ENCODE measurements around the gene MAT2A. TPM values are rescaled to one million over a fixed set of nuclear protein-coding genes. Genes with fewer than 3 reads are reported as not detected.

MAT2A gene
- total and polyA plus RNA-seq, 9 of the 15 experiments (the other 6 are each of a cell fraction or from before 2014, with no cell fraction given): 130 to 1,027 (median 240) TPM

- TF ChIP-seq HDAC2 (IDR thresholded peaks at IDR 0.05): no peak
- no peak for TF ChIP-seq MIER1 (IDR thresholded peaks at IDR 0.05; ENCODE audit: low read depth)
- TF ChIP-seq ZNF592 (IDR thresholded peaks at IDR 0.05): peak; percentile 45; the same call in 1 of the 2 replicates
- no peak for TF ChIP-seq ATF1 (CRISPR knock-in tag; IDR thresholded peaks at IDR 0.05)
- no peak; the same call in 1 of the 2 replicates for TF ChIP-seq ATF1 (tag; IDR thresholded peaks at IDR 0.05)
- TF ChIP-seq CTCFL (IDR thresholded peaks at IDR 0.05; ENCODE audit: borderline replicate concordance, insufficient read depth, low read depth, low read length, poor library complexity, severe bottlenecking): peak; percentile 27
- peak; percentile 26; the same call in 1 of the 2 replicates for TF ChIP-seq ATF7 (IDR thresholded peaks at IDR 0.05)
- TF ChIP-seq MTF1 (CRISPR knock-in tag; IDR thresholded peaks at IDR 0.05; ENCODE audit: borderline replicate concordance): no peak
- peak in 1 of 2 experiments; percentile 50; a peak in 1 of 4 replicates for TF ChIP-seq ARNT (IDR thresholded peaks at IDR 0.05)
- TF ChIP-seq ZBTB9 (CRISPR knock-in tag; IDR thresholded peaks at IDR 0.05): 0 out of 2 replicates have a peak, but pooled peaks have one; percentile 38
- TF ChIP-seq ATF3 (IDR thresholded peaks at IDR 0.05): peak; percentile 31; the same call in 1 of the 2 replicates
- no peak for TF ChIP-seq ATF3 (CRISPR knock-in tag; conservative IDR thresholded peaks at IDR 0.05)
- TF ChIP-seq SRSF9 (IDR thresholded peaks at IDR 0.05; ENCODE audit: borderline replicate concordance, low read depth, low read length): no peak
- no peak for TF ChIP-seq ZFP36 (IDR thresholded peaks at IDR 0.05; ENCODE audit: low read depth, low read length, partially characterized antibody)
- no peak for TF ChIP-seq SAP30 (IDR thresholded peaks at IDR 0.05; ENCODE audit: borderline replicate concordance, insufficient read depth, low read depth, low read length, poor library complexity, severe bottlenecking)
- TF ChIP-seq TEAD4 (IDR thresholded peaks at IDR 0.05; ENCODE audit: low read length): no peak
- TF ChIP-seq TEAD4 (CRISPR knock-in tag; IDR thresholded peaks at IDR 0.05; ENCODE audit: borderline replicate concordance): no peak
- TF ChIP-seq RAD21 (CRISPR knock-in tag; conservative IDR thresholded peaks at IDR 0.05 in 1 of 2, IDR thresholded peaks at IDR 0.05 in 1 of 2): peak; percentile 97 to 98
Measured at GRCh38 chr2:85551698-85552678, 13.0 kb downstream of the MAT2A start (continued).

Measured in K562 (cell line).